ENCODE results near the gene CDH22.

Gene CDH22

GRCh38 chr20:46229478-46230105 is 78.7 kb downstream of the CDH22 start:
- TF ChIP-seq ZNF274 (IDR thresholded peaks at IDR 0.05; ENCODE audit: low read depth, low read length) = no peak

GRCh38 chr20:46228670-46229069 is 79.6 kb downstream of the CDH22 start:
- TF ChIP-seq ZNF274 (IDR thresholded peaks at IDR 0.05; ENCODE audit: low read depth, low read length) = no peak
- no peak overlapping the region for H3K4me3 ChIP-seq (ENCODE audit: low read length)

More at GRCh38 chr20:46229478-46230105, 78.7 kb downstream of the CDH22 start:
- H3K4me3 ChIP-seq (ENCODE audit: low read length) = no peak overlapping the region

- no peak overlapping the region for H3K4me3 ChIP-seq (ENCODE audit: low read length)
- no peak for TF ChIP-seq ZNF274 (IDR thresholded peaks at IDR 0.05; ENCODE audit: low read depth, low read length)
Observed at GRCh38 chr20:46227272-46227767, 81.0 kb downstream of the CDH22 start.

GRCh38 chr20:46226602-46227001 is 81.7 kb downstream of the CDH22 start:
- no peak overlapping the region for H3K4me3 ChIP-seq (ENCODE audit: low read length)
- no peak for TF ChIP-seq ZNF274 (IDR thresholded peaks at IDR 0.05; ENCODE audit: low read depth, low read length)

- no peak for TF ChIP-seq ZNF274 (IDR thresholded peaks at IDR 0.05; ENCODE audit: low read depth, low read length)
- no peak overlapping the region for H3K4me3 ChIP-seq (ENCODE audit: low read length)
Observed at GRCh38 chr20:46222521-46223007, 85.7 kb downstream of the CDH22 start.

- no peak for TF ChIP-seq ZNF274 (IDR thresholded peaks at IDR 0.05; ENCODE audit: low read depth, low read length)
Observed at GRCh38 chr20:46221256-46221833, 87.0 kb downstream of the CDH22 start.

GRCh38 chr20:46220455-46221207 is 87.7 kb downstream of the CDH22 start:
- no peak for TF ChIP-seq ZNF274 (IDR thresholded peaks at IDR 0.05; ENCODE audit: low read depth, low read length)
- H3K4me3 ChIP-seq (ENCODE audit: low read length) = no peak overlapping the region

More at GRCh38 chr20:46221256-46221833, 87.0 kb downstream of the CDH22 start:
- H3K4me3 ChIP-seq (ENCODE audit: low read length) = no peak overlapping the region

- H3K4me3 ChIP-seq (ENCODE audit: low read length) = no peak overlapping the region
- TF ChIP-seq ZNF274 (IDR thresholded peaks at IDR 0.05; ENCODE audit: low read depth, low read length) = no peak
Observed at GRCh38 chr20:46219920-46220319, 88.4 kb downstream of the CDH22 start.

- TF ChIP-seq ZNF274 (IDR thresholded peaks at IDR 0.05; ENCODE audit: low read depth, low read length) = no peak
- H3K4me3 ChIP-seq (ENCODE audit: low read length) = no peak overlapping the region
Observed at GRCh38 chr20:46219190-46219589, 89.1 kb downstream of the CDH22 start.

- H3K4me3 ChIP-seq (ENCODE audit: low read length) = no peak overlapping the region
- TF ChIP-seq ZNF274 (IDR thresholded peaks at IDR 0.05; ENCODE audit: low read depth, low read length) = no peak
Observed at GRCh38 chr20:46218656-46219055, 89.6 kb downstream of the CDH22 start.

GRCh38 chr20:46217583-46217982 is 90.7 kb downstream of the CDH22 start:
- TF ChIP-seq ZNF274 (IDR thresholded peaks at IDR 0.05; ENCODE audit: low read depth, low read length) = no peak
- H3K4me3 ChIP-seq (ENCODE audit: low read length) = no peak overlapping the region

- TF ChIP-seq ZNF274 (IDR thresholded peaks at IDR 0.05; ENCODE audit: low read depth, low read length) = no peak
- H3K4me3 ChIP-seq (ENCODE audit: low read length) = no peak overlapping the region
Observed at GRCh38 chr20:46216770-46217464, 91.4 kb downstream of the CDH22 start.

GRCh38 chr20:46215913-46216707 is 92.2 kb downstream of the CDH22 start:
- no peak for TF ChIP-seq ZNF274 (IDR thresholded peaks at IDR 0.05; ENCODE audit: low read depth, low read length)
- no peak overlapping the region for H3K4me3 ChIP-seq (ENCODE audit: low read length)
